Colon (tissue), 2 donors: ENCODE results near the gene PPP1R12B.
"Not testable (repeated sequence)": the region's sequence is repeated elsewhere in the genome, so short reads cannot be mapped to it uniquely, and the experiment has no call there.

Experiments
- FAIRE-seq: peaks from 2 replicates; lab custom pipeline; 2012; peaks lifted over from hg19 to GRCh38; lab: Jason Lieb, UNC
- donor health status: control.
- donor health status: control.

The PPP1R12B gene

GRCh38 chr1:202614363-202615207 is 266.1 kb downstream of the PPP1R12B start:
- not testable (repeated sequence) for FAIRE-seq

- FAIRE-seq = not testable (repeated sequence)
Measured at GRCh38 chr1:202615208-202615500, 266.7 kb downstream of the PPP1R12B start.

- no peak for FAIRE-seq
Measured at GRCh38 chr1:202615501-202616354, 267.2 kb downstream of the PPP1R12B start.

- FAIRE-seq = no peak
Measured at GRCh38 chr1:202616355-202616915, 267.9 kb downstream of the PPP1R12B start.

GRCh38 chr1:202619012-202619411 is 270.5 kb downstream of the PPP1R12B start:
- not testable (repeated sequence) for FAIRE-seq

- FAIRE-seq = no peak
Measured at GRCh38 chr1:202619505-202619904, 271.0 kb downstream of the PPP1R12B start.

GRCh38 chr1:202620036-202620435 is 271.5 kb downstream of the PPP1R12B start:
- FAIRE-seq = not testable (repeated sequence)

GRCh38 chr1:202621446-202621845 is 272.9 kb downstream of the PPP1R12B start:
- FAIRE-seq = no peak

- FAIRE-seq = no peak
Measured at GRCh38 chr1:202622388-202622787, 273.9 kb downstream of the PPP1R12B start.

- no peak for FAIRE-seq
Measured at GRCh38 chr1:202623075-202623474, 274.6 kb downstream of the PPP1R12B start.

- not testable (repeated sequence) for FAIRE-seq
Measured at GRCh38 chr1:202623476-202623875, 275.0 kb downstream of the PPP1R12B start.

GRCh38 chr1:202624088-202624780 is 275.7 kb downstream of the PPP1R12B start:
- FAIRE-seq = no peak

GRCh38 chr1:202624781-202625108 is 276.2 kb downstream of the PPP1R12B start:
- FAIRE-seq = no peak

- no peak for FAIRE-seq
Measured at GRCh38 chr1:202625416-202626360, 277.2 kb downstream of the PPP1R12B start.

- not testable (repeated sequence) for FAIRE-seq
Measured at GRCh38 chr1:202627036-202627435, 278.5 kb downstream of the PPP1R12B start.

- no peak for FAIRE-seq
Measured at GRCh38 chr1:202627841-202628565, 279.5 kb downstream of the PPP1R12B start.

GRCh38 chr1:202628646-202629215 is 280.2 kb downstream of the PPP1R12B start:
- FAIRE-seq = no peak

GRCh38 chr1:202629257-202629811 is 280.8 kb downstream of the PPP1R12B start:
- not testable (repeated sequence) for FAIRE-seq

- not testable (repeated sequence) for FAIRE-seq
Measured at GRCh38 chr1:202630096-202630495, 281.6 kb downstream of the PPP1R12B start.

GRCh38 chr1:202630541-202630940 is 282.0 kb downstream of the PPP1R12B start:
- no peak for FAIRE-seq
